Lower leg skin (tissue), 4 donors: ENCODE data around the gene PLBD2. TPM values are rescaled to one million over a fixed set of nuclear protein-coding genes. Genes with fewer than 3 reads are reported as not detected.

ENCODE experiments used
- DNase-seq, 2 donors: peaks; one replicate each; pipeline ENCODE4 v3.0.0-alpha.2; 2019; ENCODE audit warnings: low spot score in 2 of 2
- H3K4me3 ChIP-seq: fragments of 200-600 bp; sonication (generic); 2 replicates; pipeline ENCODE4 v1.5.1; 2017; ENCODE audit warnings: mild to moderate bottlenecking, low read depth; ENCODE audit not compliant: poor library complexity, severe bottlenecking
- POLR2A ChIP-seq, 2 donors: fragments of 450-650 bp; IDR thresholded peaks; one replicate each; pipeline ENCODE4 v1.6.1; 2016 to 2017; ENCODE audit warnings: antibody characterized with exemption in 2 of 2, mild to moderate bottlenecking in 1 of 2, moderate library complexity in 1 of 2
- WGBS, 2 donors: methylation state at CpG; one replicate each; pipeline ENCODE4 v1.1.5; 2018; 5-methylcytosine and 5-hydroxymethylcytosine counted together
- intact Hi-C: fragments of 100-400 bp; cut with DNase I; formaldehyde crosslinking; loops from one replicate; pipeline ENCODE4 v1.15.0; 2023; ENCODE audit warnings: low total_unique reads
- total RNA-seq, 4 donors: library from RNA; depleted of rRNA; stranded (reverse); fragments of >200 nt; gene quantifications; one replicate each; pipeline ENCODE4 v1.1.0, GENCODE V29; 2016
- TF ChIP-seq, protein P1 (sequence below), 3 donors: fragments of 450-650 bp; IDR thresholded peaks; one replicate each; pipeline ENCODE4 v1.5.1; 2016; ENCODE audit warnings: antibody characterized with exemption in 3 of 3, mild to moderate bottlenecking in 3 of 3, moderate library complexity in 2 of 3

PLBD2 gene
- total RNA-seq, 4 donors from 2014 or later, result 18.9 to 41.2 (median 31.3) TPM

DNA sequence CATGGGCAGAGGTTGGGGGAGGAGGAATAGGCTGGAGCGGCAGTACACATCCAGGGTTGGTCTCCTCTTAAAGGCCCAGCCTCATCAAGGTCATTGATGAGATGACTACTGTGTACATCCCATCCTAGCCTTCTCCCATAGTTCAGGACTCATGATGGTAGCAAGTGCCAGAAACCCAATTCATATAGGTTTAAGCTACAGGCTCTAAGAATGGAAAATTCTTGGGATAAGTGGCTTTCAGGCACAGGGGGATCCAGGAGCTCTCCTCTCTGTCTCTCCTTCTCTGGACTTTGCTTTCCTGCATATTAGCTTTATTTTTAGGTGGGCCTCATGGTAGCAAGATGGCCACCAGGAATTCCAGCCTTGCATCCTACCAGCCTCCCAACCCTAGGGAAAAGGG is 70.1 kb downstream of the PLBD2 start:
- no peak for DNase-seq
- TF ChIP-seq POLR2A (IDR thresholded peaks at IDR 0.05), result no peak
- TF ChIP-seq, protein P1, sequence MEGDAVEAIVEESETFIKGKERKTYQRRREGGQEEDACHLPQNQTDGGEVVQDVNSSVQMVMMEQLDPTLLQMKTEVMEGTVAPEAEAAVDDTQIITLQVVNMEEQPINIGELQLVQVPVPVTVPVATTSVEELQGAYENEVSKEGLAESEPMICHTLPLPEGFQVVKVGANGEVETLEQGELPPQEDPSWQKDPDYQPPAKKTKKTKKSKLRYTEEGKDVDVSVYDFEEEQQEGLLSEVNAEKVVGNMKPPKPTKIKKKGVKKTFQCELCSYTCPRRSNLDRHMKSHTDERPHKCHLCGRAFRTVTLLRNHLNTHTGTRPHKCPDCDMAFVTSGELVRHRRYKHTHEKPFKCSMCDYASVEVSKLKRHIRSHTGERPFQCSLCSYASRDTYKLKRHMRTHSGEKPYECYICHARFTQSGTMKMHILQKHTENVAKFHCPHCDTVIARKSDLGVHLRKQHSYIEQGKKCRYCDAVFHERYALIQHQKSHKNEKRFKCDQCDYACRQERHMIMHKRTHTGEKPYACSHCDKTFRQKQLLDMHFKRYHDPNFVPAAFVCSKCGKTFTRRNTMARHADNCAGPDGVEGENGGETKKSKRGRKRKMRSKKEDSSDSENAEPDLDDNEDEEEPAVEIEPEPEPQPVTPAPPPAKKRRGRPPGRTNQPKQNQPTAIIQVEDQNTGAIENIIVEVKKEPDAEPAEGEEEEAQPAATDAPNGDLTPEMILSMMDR (IDR thresholded peaks at IDR 0.05), result no peak
- no peak overlapping the region for H3K4me3 ChIP-seq
- intact Hi-C loops, result loop anchor here (10.0 kb wide), 1 partner anchor 224 kb away; no protein-coding TSS in a partner anchor
- WGBS, 2 donors, result 27 to 71% methylated on average over 1 of the region's 1 CpG

DNA sequence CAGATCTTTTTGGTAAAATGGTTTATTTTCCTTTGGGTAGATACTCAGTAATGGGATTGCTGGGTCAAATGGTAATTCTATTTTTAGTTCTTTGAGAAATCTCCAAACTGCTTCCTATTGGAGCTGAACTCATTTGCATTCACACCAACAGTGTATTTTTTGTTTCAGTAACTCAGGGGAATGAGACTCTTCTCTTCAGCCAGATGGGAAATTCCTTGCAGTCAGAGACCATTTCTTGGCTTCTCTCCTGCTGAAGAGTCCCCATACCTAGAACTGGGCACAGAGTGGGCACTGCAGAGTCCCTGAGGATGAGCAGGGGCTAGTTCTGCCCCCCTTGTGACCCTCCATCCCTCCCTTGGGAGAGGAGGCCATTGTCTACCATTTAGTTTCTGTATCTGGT is 74.6 kb downstream of the PLBD2 start:
- no peak for TF ChIP-seq POLR2A (IDR thresholded peaks at IDR 0.05)
- TF ChIP-seq, protein P1 (IDR thresholded peaks at IDR 0.05), result no peak

GRCh38 chr12:113435367-113435766 is 77.0 kb downstream of the PLBD2 start:
- no peak for DNase-seq
- intact Hi-C loops, result no loop called here
- H3K4me3 ChIP-seq, result no peak overlapping the region
- TF ChIP-seq, protein P1 (IDR thresholded peaks at IDR 0.05), result no peak
- no peak for TF ChIP-seq POLR2A (IDR thresholded peaks at IDR 0.05)
- 76 to 87% methylated on average over 5 of the region's 5 CpGs for WGBS, 2 donors

More for the DNA sequence above, 74.6 kb downstream of the PLBD2 start:
- no peak overlapping the region for H3K4me3 ChIP-seq
- no peak for DNase-seq
- intact Hi-C loops, result no loop called here

DNA sequence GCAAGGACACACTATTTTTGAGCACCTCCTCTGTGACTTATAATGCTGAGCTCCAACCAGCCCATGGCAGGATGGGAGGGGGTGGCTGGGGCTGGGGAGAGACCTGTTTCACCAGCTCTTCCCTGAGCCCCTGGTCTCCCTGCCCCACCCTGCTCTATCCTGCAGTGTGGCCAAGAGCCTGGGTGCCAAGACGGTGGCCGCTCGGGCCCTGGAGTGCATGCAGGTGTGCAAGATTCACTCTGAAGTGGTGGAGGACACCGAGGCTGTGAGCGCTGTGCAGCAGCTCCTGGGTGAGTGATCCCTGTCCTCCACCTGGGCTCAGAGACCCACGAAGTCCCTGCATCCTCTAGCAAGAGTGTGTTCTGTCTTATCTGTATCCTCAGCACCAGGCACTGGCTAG is 78.2 kb downstream of the PLBD2 start:
- no peak for TF ChIP-seq POLR2A (IDR thresholded peaks at IDR 0.05)
- TF ChIP-seq, protein P1 (IDR thresholded peaks at IDR 0.05), result no peak
- no peak overlapping the region for H3K4me3 ChIP-seq
- intact Hi-C loops, result no loop called here
- no peak for DNase-seq
- 74 to 85% methylated on average over 6 of the region's 6 CpGs for WGBS, 2 donors

- no peak overlapping the region for H3K4me3 ChIP-seq
- DNase-seq, result no peak
- intact Hi-C loops, result no loop called here
- 80 to 82% methylated on average over 6 of the region's 6 CpGs for WGBS, 2 donors
- TF ChIP-seq, protein P1 (IDR thresholded peaks at IDR 0.05), result no peak
- no peak for TF ChIP-seq POLR2A (IDR thresholded peaks at IDR 0.05)
These were observed 78.8 kb downstream of the PLBD2 start for GRCh38 chr12:113436993-113437728.

GRCh38 chr12:113437729-113438100 is 79.3 kb downstream of the PLBD2 start:
- no peak for DNase-seq
- H3K4me3 ChIP-seq, result no peak overlapping the region
- intact Hi-C loops, result no loop called here
- TF ChIP-seq, protein P1 (IDR thresholded peaks at IDR 0.05), result no peak
- no peak for TF ChIP-seq POLR2A (IDR thresholded peaks at IDR 0.05)
- WGBS, 2 donors, result 67 to 69% methylated on average over 9 of the region's 9 CpGs
